AG04449 (cell line): ENCODE data around the gene AFP.

Experiments
- CTCF ChIA-PET: fragments of 350-600 bp; formaldehyde crosslinking; extraction: SDS; loops from one replicate; lab custom pipeline; 2021; ENCODE audit warnings: antibody characterized with exemption; lab: Yijun Ruan, JAX
- POLR2A ChIA-PET: fragments of 400-600, 350-600 bp; formaldehyde crosslinking; extraction: SDS; loops from one replicate; lab custom pipeline; 2020; ENCODE audit warnings: antibody characterized with exemption, inconsistent platforms; lab: Yijun Ruan, JAX
- DNase-seq: peaks from one replicate; pipeline ENCODE4 v3.0.0-alpha.2; 2010; ENCODE audit warnings: low read depth, low spot score
- H3K4me3 ChIP-seq: 2 replicates; pipeline ENCODE4 v1.5.1; 2011; ENCODE audit warnings: low read depth, mild to moderate bottlenecking, control low read depth, low read length
- CTCF ChIP-seq: IDR thresholded peaks from one replicate; pipeline ENCODE4 v1.5.1; 2011; ENCODE audit warnings: mild to moderate bottlenecking, moderate library complexity, low read length, control low read depth, inconsistent platforms; ENCODE audit not compliant: insufficient read depth; ENCODE audit errors: missing control alignments

AFP gene

GRCh38 chr4:73407227-73407673, 28.8 kb upstream of the AFP start:
- ChIA-PET POLR2A (no interaction called here), CTCF (no interaction called here)
- no peak for DNase-seq
- TF ChIP-seq CTCF, result no peak
- H3K4me3 ChIP-seq, result no peak overlapping the region

GRCh38 chr4:73408181-73408867, 27.7 kb upstream of the AFP start:
- TF ChIP-seq CTCF, result no peak

GRCh38 chr4:73409012-73409862, 26.8 kb upstream of the AFP start:
- no peak for TF ChIP-seq CTCF
- DNase-seq, result no peak
- no peak overlapping the region for H3K4me3 ChIP-seq
- ChIA-PET POLR2A (no interaction called here), CTCF (interaction anchor here (0.6 kb wide), 1 partner anchor 348 kb away, joined by 3 read pairs; no protein-coding TSS in a partner anchor)

More at GRCh38 chr4:73408181-73408867, 27.7 kb upstream of the AFP start:
- CTCF ChIA-PET, result no interaction called here
- no peak for DNase-seq
- H3K4me3 ChIP-seq, result no peak overlapping the region
- POLR2A ChIA-PET, result no interaction called here

- ChIA-PET CTCF (no interaction called here), POLR2A (no interaction called here)
- H3K4me3 ChIP-seq, result no peak overlapping the region
- DNase-seq, result no peak
- TF ChIP-seq CTCF, result no peak
These were observed 26.0 kb upstream of the AFP start for GRCh38 chr4:73409978-73410548.

GRCh38 chr4:73410916-73411730, 24.9 kb upstream of the AFP start:
- CTCF ChIA-PET, result interaction anchor here (1.2 kb wide), 1 partner anchor 36 kb away, joined by 3 read pairs; no protein-coding TSS in a partner anchor

More at GRCh38 chr4:73410916-73411730, 24.9 kb upstream of the AFP start:
- DNase-seq, result no peak
- no peak for TF ChIP-seq CTCF
- H3K4me3 ChIP-seq, result no peak overlapping the region
- POLR2A ChIA-PET, result no interaction called here
